ENCODE data around the gene CYB561A3.
"Not testable (repeated sequence)": the region's sequence is repeated elsewhere in the genome, so short reads cannot be mapped to it uniquely, and the experiment has no call there.

Gene CYB561A3

DNA sequence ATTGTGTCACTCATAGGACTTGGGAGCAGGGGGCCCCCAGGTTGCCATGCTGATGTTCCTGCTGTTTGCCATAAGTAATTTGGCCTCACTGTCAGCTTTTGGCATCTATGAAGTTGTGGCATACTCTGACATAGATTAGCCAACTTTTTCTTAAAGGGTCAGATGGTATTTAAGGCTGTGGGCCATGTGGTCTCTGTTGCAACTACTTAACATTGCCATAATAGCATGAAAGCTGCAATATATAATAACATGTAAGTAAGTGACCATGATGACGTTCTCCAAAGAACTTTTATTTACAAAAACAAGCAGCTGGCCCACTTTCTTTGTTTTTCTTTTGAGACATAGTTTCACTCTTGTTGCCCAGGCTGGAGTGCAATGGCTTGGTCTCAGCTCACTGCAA is 28.5 kb upstream of the CYB561A3 start:
- H3K9me3 ChIP-seq (ENCODE audit: control insufficient read depth, low read length): no peaks in the 10 kb centered on the region
- no peak for DNase-seq
- no peaks in the 10 kb centered on the region for H3K27me3 ChIP-seq (replicated peaks; ENCODE audit: control insufficient read depth, insufficient read depth, low read length, poor library complexity, severe bottlenecking)
- peaks cover 4% of the 10 kb centered on the region for H3K36me3 ChIP-seq (ENCODE audit: control insufficient read depth, insufficient read depth, low read length)
- H3K4me1 ChIP-seq (ENCODE audit: control insufficient read depth, insufficient read depth, low read length, poor library complexity, severe bottlenecking): peaks cover 9% of the 10 kb centered on the region
- H3K4me3 ChIP-seq (ENCODE audit: insufficient read depth, low read depth, low read length, poor library complexity, severe bottlenecking): no peak overlapping the region
- no peak overlapping the region for H3K27ac ChIP-seq (ENCODE audit: insufficient read depth, low read length, poor library complexity, severe bottlenecking)

DNA sequence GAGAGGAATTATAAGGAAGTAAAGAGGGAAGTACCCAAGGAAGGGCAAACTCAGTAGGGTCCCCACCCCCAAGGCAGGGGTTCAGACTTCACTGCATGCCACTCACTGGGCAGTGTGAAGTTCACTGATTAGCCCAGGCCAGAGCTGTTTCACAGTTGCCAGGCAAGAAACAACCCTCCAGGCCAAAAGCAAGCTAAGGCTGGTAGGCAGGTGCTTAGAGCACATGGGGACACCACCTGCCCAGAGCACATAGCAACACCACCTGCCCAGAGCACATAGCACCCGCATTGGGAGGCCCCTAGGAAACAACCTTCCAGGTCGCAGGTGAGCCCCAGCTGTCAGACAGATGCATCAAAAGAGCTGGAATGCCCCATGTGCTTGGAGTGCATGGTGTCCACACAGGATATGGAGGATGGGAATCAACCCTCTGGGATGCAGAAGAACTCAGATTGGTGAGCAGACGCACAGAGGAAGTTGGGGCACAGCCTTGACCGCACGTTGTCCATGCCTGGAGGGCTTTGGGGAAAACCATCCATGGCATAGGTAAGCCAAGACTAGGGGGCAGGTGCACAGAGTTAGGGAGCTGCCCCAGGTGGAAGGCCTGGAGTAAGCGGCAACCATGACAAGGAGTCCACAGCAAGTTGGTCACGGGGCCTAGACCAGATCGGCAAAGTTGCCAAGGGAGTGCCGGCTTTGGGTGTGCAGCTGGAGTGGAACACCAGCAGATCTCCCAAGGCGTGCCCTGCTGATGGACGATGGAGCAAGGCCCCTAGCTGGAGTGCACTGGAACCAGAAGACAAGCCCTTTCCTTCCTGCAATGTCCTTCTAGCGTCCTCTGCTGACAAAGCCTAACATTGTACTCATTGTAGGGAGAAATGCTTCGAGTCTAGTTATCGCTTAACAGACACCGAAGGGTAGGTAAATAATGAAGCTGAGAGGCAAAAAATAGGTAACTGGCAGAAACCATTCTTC is 22.9 kb upstream of the CYB561A3 start:
- no peaks in the 10 kb centered on the region for H3K36me3 ChIP-seq (ENCODE audit: control insufficient read depth, insufficient read depth, low read length)
- no peaks in the 10 kb centered on the region for H3K27me3 ChIP-seq (replicated peaks; ENCODE audit: control insufficient read depth, insufficient read depth, low read length, poor library complexity, severe bottlenecking)
- H3K9me3 ChIP-seq (ENCODE audit: control insufficient read depth, low read length): no peaks in the 10 kb centered on the region
- no peak for DNase-seq
- no peaks in the 10 kb centered on the region for H3K4me1 ChIP-seq (ENCODE audit: control insufficient read depth, insufficient read depth, low read length, poor library complexity, severe bottlenecking)
- H3K4me3 ChIP-seq (ENCODE audit: insufficient read depth, low read depth, low read length, poor library complexity, severe bottlenecking): no peak overlapping the region
- no peak overlapping the region for H3K27ac ChIP-seq (ENCODE audit: insufficient read depth, low read length, poor library complexity, severe bottlenecking)

DNA sequence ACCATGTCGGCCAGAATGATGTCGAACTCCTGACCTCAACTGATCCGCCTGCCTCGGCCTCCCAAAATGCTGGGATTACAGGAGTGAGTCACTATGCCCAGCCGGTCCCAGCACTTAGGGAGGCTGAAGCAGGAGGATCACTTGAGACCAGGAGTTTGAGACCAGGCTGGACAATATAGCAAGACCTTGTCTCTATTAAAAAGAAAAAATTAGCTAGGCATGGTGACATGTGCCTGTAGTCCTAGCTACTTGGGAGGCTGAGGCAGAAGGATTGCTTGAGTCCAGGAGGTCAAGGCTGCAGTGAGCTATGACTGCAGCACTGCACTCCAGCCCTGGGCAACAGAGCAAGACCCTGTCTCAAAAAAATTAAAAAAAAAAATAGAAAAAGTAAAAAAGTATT is 22.2 kb upstream of the CYB561A3 start:
- H3K27ac ChIP-seq (ENCODE audit: insufficient read depth, low read length, poor library complexity, severe bottlenecking); H3K27me3 ChIP-seq (replicated peaks; ENCODE audit: control insufficient read depth, insufficient read depth, low read length, poor library complexity, severe bottlenecking); H3K4me3 ChIP-seq (ENCODE audit: insufficient read depth, low read depth, low read length, poor library complexity, severe bottlenecking); H3K9me3 ChIP-seq (ENCODE audit: control insufficient read depth, low read length); DNase-seq; H3K36me3 ChIP-seq (ENCODE audit: control insufficient read depth, insufficient read depth, low read length); H3K4me1 ChIP-seq (ENCODE audit: control insufficient read depth, insufficient read depth, low read length, poor library complexity, severe bottlenecking): not testable (repeated sequence)

DNA sequence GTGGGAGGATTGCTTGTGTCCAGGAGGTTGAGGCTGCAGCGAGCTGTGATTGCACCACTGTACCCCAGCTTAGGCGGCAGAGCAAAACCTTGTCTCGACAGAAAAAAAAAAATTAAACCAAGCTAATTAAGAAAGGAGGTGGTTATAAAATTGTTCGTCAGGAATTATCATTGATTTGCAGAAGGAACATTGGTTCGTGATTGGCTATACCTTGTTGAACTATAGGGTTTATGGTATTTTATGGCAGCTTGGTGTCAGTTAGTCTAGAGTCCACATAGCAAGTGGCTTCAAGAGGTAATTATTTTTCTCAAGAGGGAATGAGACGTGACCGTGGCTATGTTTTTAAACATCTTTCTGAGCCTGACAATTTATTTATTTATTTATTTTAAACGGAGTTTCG is 19.2 kb upstream of the CYB561A3 start:
- Histone ChIP-seq H3K4me3 (ENCODE audit: insufficient read depth, low read depth, low read length, poor library complexity, severe bottlenecking) (no peak overlapping the region), H3K9me3 (ENCODE audit: control insufficient read depth, low read length) (no peaks in the 10 kb centered on the region), H3K27me3 (replicated peaks; ENCODE audit: control insufficient read depth, insufficient read depth, low read length, poor library complexity, severe bottlenecking) (no peaks in the 10 kb centered on the region), H3K4me1 (ENCODE audit: control insufficient read depth, insufficient read depth, low read length, poor library complexity, severe bottlenecking) (no peaks in the 10 kb centered on the region), H3K27ac (ENCODE audit: insufficient read depth, low read length, poor library complexity, severe bottlenecking) (no peak overlapping the region), H3K36me3 (ENCODE audit: control insufficient read depth, insufficient read depth, low read length) (no peaks in the 10 kb centered on the region)
- no peak for DNase-seq

DNA sequence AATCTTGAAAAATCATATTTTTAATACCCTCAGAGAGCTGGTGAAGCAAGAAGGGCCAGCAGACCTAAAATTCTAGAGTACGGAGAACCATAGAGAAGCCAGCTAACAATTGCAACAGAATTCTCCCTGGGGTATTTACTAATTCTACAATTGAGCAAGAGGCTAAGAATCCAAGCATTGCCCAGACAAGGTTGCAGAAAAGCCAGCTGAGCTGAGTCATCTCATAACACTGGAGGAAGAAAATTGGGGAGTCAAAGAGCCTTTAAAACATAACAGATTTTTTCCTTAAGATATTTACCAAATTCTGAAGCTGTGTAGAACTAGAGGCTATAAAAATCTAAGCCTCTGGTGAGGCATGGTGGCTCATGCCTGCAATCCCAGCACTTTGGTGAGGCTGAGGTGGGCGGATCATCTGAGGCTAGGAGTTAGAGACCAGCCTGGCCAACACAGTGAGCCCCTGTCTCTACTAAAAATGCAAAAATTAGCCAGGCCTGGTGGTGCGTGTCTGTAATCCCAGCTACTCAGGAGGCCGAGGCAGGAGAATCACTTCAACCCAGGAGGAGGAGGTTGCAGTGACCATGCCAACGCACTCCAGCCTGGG is 17.1 kb upstream of the CYB561A3 start:
- no peaks in the 10 kb centered on the region for H3K36me3 ChIP-seq (ENCODE audit: control insufficient read depth, insufficient read depth, low read length)
- H3K4me3 ChIP-seq (ENCODE audit: insufficient read depth, low read depth, low read length, poor library complexity, severe bottlenecking): no peak overlapping the region
- H3K9me3 ChIP-seq (ENCODE audit: control insufficient read depth, low read length): no peaks in the 10 kb centered on the region
- DNase-seq: no peak
- H3K27me3 ChIP-seq (replicated peaks; ENCODE audit: control insufficient read depth, insufficient read depth, low read length, poor library complexity, severe bottlenecking): no peaks in the 10 kb centered on the region
- H3K4me1 ChIP-seq (ENCODE audit: control insufficient read depth, insufficient read depth, low read length, poor library complexity, severe bottlenecking): no peaks in the 10 kb centered on the region
- no peak overlapping the region for H3K27ac ChIP-seq (ENCODE audit: insufficient read depth, low read length, poor library complexity, severe bottlenecking)

DNA sequence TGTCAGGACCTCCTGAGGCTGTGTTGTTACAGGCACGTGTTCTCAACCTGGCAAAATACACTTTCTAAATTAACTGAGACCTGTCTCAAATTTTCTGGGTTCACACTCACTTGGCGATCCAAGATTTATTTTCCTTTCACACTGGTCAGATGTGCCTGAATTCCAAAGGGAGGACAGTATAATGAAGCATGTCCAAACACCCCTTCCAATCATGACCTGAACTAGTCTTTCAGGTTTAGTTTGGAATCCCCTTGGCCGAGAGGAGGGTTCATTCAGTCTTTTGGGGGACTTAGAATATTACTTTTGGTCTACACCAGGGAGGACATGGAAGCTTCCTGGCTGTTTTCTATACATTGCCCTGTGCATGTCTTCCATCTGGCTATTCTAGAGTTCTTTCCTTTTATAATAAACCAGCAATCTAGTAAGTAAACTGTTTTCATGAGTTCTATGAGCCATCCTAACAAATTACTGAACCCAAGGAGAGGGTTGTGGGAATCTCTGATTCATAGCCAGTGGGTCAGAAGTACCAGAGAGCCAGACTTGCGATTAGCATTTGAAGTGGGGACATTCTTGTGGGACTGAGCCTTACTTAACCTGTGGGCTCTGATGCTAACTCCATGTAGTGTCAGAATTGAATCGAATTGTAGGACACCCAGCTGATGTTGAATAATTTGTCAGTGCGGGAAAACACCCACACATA is 15.9 kb upstream of the CYB561A3 start:
- Histone ChIP-seq H3K27me3 (replicated peaks; ENCODE audit: control insufficient read depth, insufficient read depth, low read length, poor library complexity, severe bottlenecking) (no peaks in the 10 kb centered on the region), H3K4me3 (ENCODE audit: insufficient read depth, low read depth, low read length, poor library complexity, severe bottlenecking) (no peak overlapping the region), H3K36me3 (ENCODE audit: control insufficient read depth, insufficient read depth, low read length) (no peaks in the 10 kb centered on the region), H3K4me1 (ENCODE audit: control insufficient read depth, insufficient read depth, low read length, poor library complexity, severe bottlenecking) (no peaks in the 10 kb centered on the region), H3K9me3 (ENCODE audit: control insufficient read depth, low read length) (no peaks in the 10 kb centered on the region), H3K27ac (ENCODE audit: insufficient read depth, low read length, poor library complexity, severe bottlenecking) (no peak overlapping the region)
- no peak for DNase-seq

DNA sequence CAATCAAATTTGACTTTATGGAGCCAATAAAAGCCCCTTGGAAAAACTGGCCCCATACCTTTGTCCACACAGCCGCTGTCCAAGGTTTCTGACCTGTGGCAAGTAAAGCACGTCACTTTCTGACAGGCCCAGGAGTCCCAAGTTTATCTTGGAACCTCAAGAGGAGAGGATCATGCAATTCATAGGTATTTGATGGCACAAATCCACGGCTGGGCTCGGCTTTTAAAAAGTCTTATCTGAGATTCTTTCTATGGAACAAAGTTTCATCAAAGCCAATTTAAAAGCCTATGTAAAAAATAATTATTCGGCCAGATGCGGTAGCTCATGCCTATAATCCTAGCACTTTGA is 14.1 kb upstream of the CYB561A3 start:
- H3K9me3 ChIP-seq (ENCODE audit: control insufficient read depth, low read length): no peaks in the 10 kb centered on the region
- no peaks in the 10 kb centered on the region for H3K27me3 ChIP-seq (replicated peaks; ENCODE audit: control insufficient read depth, insufficient read depth, low read length, poor library complexity, severe bottlenecking)
- H3K4me3 ChIP-seq (ENCODE audit: insufficient read depth, low read depth, low read length, poor library complexity, severe bottlenecking): no peak overlapping the region
- H3K27ac ChIP-seq (ENCODE audit: insufficient read depth, low read length, poor library complexity, severe bottlenecking): no peak overlapping the region
- no peaks in the 10 kb centered on the region for H3K4me1 ChIP-seq (ENCODE audit: control insufficient read depth, insufficient read depth, low read length, poor library complexity, severe bottlenecking)
- no peaks in the 10 kb centered on the region for H3K36me3 ChIP-seq (ENCODE audit: control insufficient read depth, insufficient read depth, low read length)
- no peak for DNase-seq

DNA sequence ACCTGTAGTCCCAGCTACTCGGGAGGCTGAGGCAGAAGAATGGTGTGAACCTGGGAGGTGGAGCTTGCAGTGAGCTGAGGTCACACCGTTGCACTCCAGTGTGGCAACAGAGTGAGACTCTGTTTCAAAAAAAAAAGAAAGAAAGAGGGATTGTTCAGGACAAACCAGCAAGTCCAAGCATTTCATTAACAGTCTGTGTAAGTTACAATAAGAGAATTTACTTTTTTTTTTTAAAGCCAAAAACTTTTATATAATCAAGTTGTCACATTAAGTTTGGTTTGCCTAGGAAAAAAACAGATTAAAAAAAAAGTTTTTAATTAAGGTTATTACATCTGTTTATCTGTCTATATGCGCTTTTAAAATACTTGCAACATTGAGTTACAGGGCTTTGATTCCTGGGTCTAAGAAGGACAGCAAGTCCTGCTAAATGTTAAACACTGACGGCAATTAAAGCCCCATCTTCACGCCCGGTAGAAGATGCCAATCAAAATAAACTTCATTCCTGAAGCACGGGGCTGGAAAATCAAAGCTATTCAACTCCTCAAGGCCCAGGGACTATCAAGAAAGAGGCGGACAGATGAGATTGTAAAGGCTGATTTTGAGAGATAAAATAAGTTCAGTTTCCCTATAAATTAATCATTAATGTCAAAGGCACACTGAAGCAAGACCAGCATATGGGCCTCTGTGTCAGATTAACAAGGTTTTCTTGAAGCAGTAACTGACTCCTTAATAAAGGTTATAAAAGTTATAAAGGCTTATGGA is 11.2 kb upstream of the CYB561A3 start:
- Histone ChIP-seq H3K9me3 (ENCODE audit: control insufficient read depth, low read length) (no peaks in the 10 kb centered on the region), H3K4me3 (ENCODE audit: insufficient read depth, low read depth, low read length, poor library complexity, severe bottlenecking) (no peak overlapping the region), H3K27ac (ENCODE audit: insufficient read depth, low read length, poor library complexity, severe bottlenecking) (no peak overlapping the region), H3K27me3 (replicated peaks; ENCODE audit: control insufficient read depth, insufficient read depth, low read length, poor library complexity, severe bottlenecking) (no peaks in the 10 kb centered on the region), H3K36me3 (ENCODE audit: control insufficient read depth, insufficient read depth, low read length) (peaks cover 23% of the 10 kb centered on the region), H3K4me1 (ENCODE audit: control insufficient read depth, insufficient read depth, low read length, poor library complexity, severe bottlenecking) (no peaks in the 10 kb centered on the region)
- no peak for DNase-seq

DNA sequence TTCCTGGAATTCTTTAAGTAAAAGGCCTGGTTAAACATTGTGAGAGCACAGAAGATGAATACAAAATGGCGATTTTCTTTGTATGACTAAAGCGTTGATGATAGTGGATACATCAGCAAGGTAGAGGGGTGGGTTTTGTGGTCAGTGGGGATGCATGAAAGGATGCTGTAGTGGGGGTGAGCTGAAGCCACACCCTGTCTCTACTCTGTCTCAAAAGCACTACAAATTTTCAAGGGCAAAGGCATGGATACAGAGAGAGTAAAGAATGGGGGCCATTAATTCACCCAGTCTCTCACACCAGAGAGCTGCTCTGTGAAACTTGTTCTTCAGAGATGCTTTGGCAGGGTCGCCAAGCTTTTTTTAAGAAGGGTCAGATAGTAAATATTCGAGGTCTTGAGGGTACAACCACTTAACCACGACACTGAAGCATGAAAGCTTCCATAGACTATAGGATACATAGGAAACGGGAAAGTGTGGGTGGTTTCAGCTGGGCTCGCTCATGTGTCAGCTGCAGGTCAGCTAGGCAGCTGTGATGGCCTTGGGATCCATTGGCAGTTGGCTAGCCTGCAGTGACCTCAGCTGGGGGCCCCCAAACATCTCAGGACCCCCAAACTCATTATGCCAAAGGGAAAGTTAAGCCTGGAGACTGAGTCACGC is 8.8 kb upstream of the CYB561A3 start:
- Histone ChIP-seq H3K4me1 (ENCODE audit: control insufficient read depth, insufficient read depth, low read length, poor library complexity, severe bottlenecking) (no peaks in the 10 kb centered on the region), H3K27me3 (replicated peaks; ENCODE audit: control insufficient read depth, insufficient read depth, low read length, poor library complexity, severe bottlenecking) (no peaks in the 10 kb centered on the region), H3K36me3 (ENCODE audit: control insufficient read depth, insufficient read depth, low read length) (peaks cover 47% of the 10 kb centered on the region), H3K4me3 (ENCODE audit: insufficient read depth, low read depth, low read length, poor library complexity, severe bottlenecking) (no peak overlapping the region), H3K27ac (ENCODE audit: insufficient read depth, low read length, poor library complexity, severe bottlenecking) (no peak overlapping the region), H3K9me3 (ENCODE audit: control insufficient read depth, low read length) (no peaks in the 10 kb centered on the region)
- no peak for DNase-seq

All from effector memory CD4-positive, alpha-beta T cell (primary cell).